MM.1S (cell line): Measurements from ENCODE around the gene PHYH.

Experiments
- DNase-seq: peaks from one replicate; pipeline ENCODE4 v3.0.0-alpha.2; 2015
- H2AFZ ChIP-seq: fragments of 300-600 bp; sonication (generic); 2 replicates; pipeline ENCODE4 v1.6.0; 2016; ENCODE audit warnings: antibody characterized with exemption, low read length
- H3F3A ChIP-seq: fragments of 300-600 bp; sonication (generic); 2 replicates; pipeline ENCODE4 v1.6.1; 2016; ENCODE audit warnings: mild to moderate bottlenecking, antibody characterized with exemption, low read length, moderate library complexity, mixed read lengths; ENCODE audit not compliant: insufficient read depth
- H3K27ac ChIP-seq: fragments of 300-600 bp; sonication (generic); 2 replicates; pipeline ENCODE4 v1.5.1; 2016; ENCODE audit warnings: mild to moderate bottlenecking, low read length
- H3K27me3 ChIP-seq: fragments of 300-600 bp; sonication (generic); replicated peaks from 2 replicates; pipeline ENCODE4 v1.6.0; 2016; ENCODE audit warnings: low read length; ENCODE audit not compliant: insufficient read depth
- H3K36me3 ChIP-seq: fragments of 300-600 bp; sonication (generic); replicated peaks from 2 replicates; pipeline ENCODE4 v1.6.1; 2016; ENCODE audit warnings: mild to moderate bottlenecking, low read length, mixed read lengths; ENCODE audit not compliant: insufficient read depth
- H3K4me1 ChIP-seq: fragments of 300-600 bp; sonication (generic); 2 replicates; pipeline ENCODE4 v1.6.1; 2016; ENCODE audit warnings: low read length, mixed read lengths
- H3K4me2 ChIP-seq: fragments of 300-600 bp; sonication (generic); 2 replicates; pipeline ENCODE4 v1.6.0; 2016; ENCODE audit warnings: low read depth, low read length
- H3K4me3 ChIP-seq: fragments of 300-600 bp; sonication (generic); 2 replicates; pipeline ENCODE4 v1.5.1; 2016; ENCODE audit warnings: low read length, mixed read lengths
- H3K79me2 ChIP-seq: fragments of 300-600 bp; sonication (generic); 2 replicates; pipeline ENCODE4 v1.6.1; 2016; ENCODE audit warnings: mixed run types, low read length, mixed read lengths
- H3K9ac ChIP-seq: fragments of 300-600 bp; sonication (generic); 2 replicates; pipeline ENCODE4 v1.6.1; 2016; ENCODE audit warnings: low read length, mixed read lengths
- H3K9me2 ChIP-seq: fragments of 300-600 bp; sonication (generic); replicated peaks from 2 replicates; pipeline ENCODE4 v1.6.1; 2016; ENCODE audit warnings: mild to moderate bottlenecking, low read length, mixed read lengths; ENCODE audit not compliant: insufficient read depth
- H3K9me3 ChIP-seq: fragments of 300-600 bp; sonication (generic); replicated peaks from 2 replicates; pipeline ENCODE4 v1.6.1; 2016; ENCODE audit warnings: mild to moderate bottlenecking, low read length, mixed read lengths; ENCODE audit not compliant: insufficient read depth
- H4K20me1 ChIP-seq: fragments of 300-600 bp; sonication (generic); 2 replicates; pipeline ENCODE4 v1.6.1; 2016; ENCODE audit warnings: mild to moderate bottlenecking, low read length, moderate library complexity, mixed read lengths; ENCODE audit not compliant: insufficient read depth
- EZH2 ChIP-seq: fragments of 300-600 bp; sonication (generic); optimal IDR thresholded peaks from 2 replicates; pipeline ENCODE3; 2017; ENCODE audit warnings: low read depth, mild to moderate bottlenecking, antibody characterized with exemption, low read length, mixed read lengths
- EZH2phosphoT487 ChIP-seq: fragments of 300-600 bp; sonication (generic); IDR thresholded peaks from 2 replicates; pipeline ENCODE4 v1.6.1; 2018; ENCODE audit warnings: antibody characterized with exemption, low read length
- TF ChIP-seq, protein P1 (sequence below): fragments of 300-600 bp; sonication (generic); IDR thresholded peaks from 2 replicates; pipeline ENCODE4 v1.5.1; 2016; ENCODE audit warnings: antibody characterized with exemption, low read length, mixed read lengths

PHYH gene

DNA sequence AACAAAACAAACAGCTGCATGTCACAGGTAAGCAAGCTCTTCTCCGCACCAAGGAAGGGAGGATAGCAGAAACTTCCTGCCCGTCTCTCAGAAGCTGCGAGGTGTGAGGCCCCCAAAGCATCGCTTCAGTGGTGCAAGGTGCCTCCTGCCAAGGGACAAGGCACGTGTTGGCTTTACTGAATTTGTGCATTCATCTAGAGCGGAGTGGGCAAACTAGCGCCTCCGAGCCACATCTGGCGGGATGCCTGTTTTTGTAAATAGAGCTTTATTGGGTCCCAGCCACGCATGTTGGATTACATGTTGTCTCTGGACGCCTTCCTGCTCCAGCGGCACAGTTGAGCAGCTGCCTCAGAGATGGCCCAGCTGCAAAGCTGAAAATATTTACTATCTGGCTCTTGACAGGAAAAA is 27.7 kb downstream of the PHYH start:
- Histone ChIP-seq H2AFZ (peak overlapping the region; percentile 70), H3K9ac (peak overlapping the region; percentile 62)
- DNase-seq, result peak; percentile 76

GRCh38 chr10:13271552-13272163 is 28.2 kb downstream of the PHYH start:
- Histone ChIP-seq H2AFZ (peak overlapping the region; percentile 72), H3K9me2 (no peaks in the 10 kb centered on the region), H3K4me3 (peak overlapping the region; percentile 38), H3K27ac (peak overlapping the region; percentile 87), H3K79me2 (no peaks in the 10 kb centered on the region), H3K9me3 (no peaks in the 10 kb centered on the region), H4K20me1 (no peaks in the 10 kb centered on the region), H3K4me1 (peaks cover 30% of the 10 kb centered on the region), H3K9ac (peak overlapping the region; percentile 62), H3K27me3 (no peaks in the 10 kb centered on the region), H3K4me2 (peak overlapping the region; percentile 65), H3F3A (peaks cover 28% of the 10 kb centered on the region), H3K36me3 (no peaks in the 10 kb centered on the region)
- TF ChIP-seq EZH2phosphoT487, result no peak
- TF ChIP-seq, protein P1, sequence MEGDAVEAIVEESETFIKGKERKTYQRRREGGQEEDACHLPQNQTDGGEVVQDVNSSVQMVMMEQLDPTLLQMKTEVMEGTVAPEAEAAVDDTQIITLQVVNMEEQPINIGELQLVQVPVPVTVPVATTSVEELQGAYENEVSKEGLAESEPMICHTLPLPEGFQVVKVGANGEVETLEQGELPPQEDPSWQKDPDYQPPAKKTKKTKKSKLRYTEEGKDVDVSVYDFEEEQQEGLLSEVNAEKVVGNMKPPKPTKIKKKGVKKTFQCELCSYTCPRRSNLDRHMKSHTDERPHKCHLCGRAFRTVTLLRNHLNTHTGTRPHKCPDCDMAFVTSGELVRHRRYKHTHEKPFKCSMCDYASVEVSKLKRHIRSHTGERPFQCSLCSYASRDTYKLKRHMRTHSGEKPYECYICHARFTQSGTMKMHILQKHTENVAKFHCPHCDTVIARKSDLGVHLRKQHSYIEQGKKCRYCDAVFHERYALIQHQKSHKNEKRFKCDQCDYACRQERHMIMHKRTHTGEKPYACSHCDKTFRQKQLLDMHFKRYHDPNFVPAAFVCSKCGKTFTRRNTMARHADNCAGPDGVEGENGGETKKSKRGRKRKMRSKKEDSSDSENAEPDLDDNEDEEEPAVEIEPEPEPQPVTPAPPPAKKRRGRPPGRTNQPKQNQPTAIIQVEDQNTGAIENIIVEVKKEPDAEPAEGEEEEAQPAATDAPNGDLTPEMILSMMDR, result peak; percentile 81
- peak; percentile 92 for DNase-seq

More for the DNA sequence above, 27.7 kb downstream of the PHYH start:
- Histone ChIP-seq H3K27me3 (no peaks in the 10 kb centered on the region), H3K36me3 (no peaks in the 10 kb centered on the region), H4K20me1 (no peaks in the 10 kb centered on the region), H3K9me3 (no peaks in the 10 kb centered on the region), H3K4me2 (peak overlapping the region; percentile 65), H3K27ac (peak overlapping the region; percentile 87), H3F3A (peaks cover 28% of the 10 kb centered on the region), H3K4me1 (peaks cover 30% of the 10 kb centered on the region), H3K9me2 (no peaks in the 10 kb centered on the region), H3K4me3 (peak overlapping the region; percentile 38), H3K79me2 (no peaks in the 10 kb centered on the region)
- TF ChIP-seq, protein P1, result peak; percentile 7; the same call in 1 of the 2 replicates
- TF ChIP-seq EZH2 (no peak), EZH2phosphoT487 (no peak)

- H3K9me2 ChIP-seq, result no peaks in the 10 kb centered on the region
- peak overlapping the region; percentile 72 for H2AFZ ChIP-seq
- H3K4me3 ChIP-seq, result peak overlapping the region; percentile 38
- H3K9ac ChIP-seq, result peak overlapping the region; percentile 62
- no peaks in the 10 kb centered on the region for H4K20me1 ChIP-seq
- no peaks in the 10 kb centered on the region for H3K36me3 ChIP-seq
- no peaks in the 10 kb centered on the region for H3K9me3 ChIP-seq
- H3K4me2 ChIP-seq, result peak overlapping the region; percentile 65
- no peak for TF ChIP-seq EZH2phosphoT487
- TF ChIP-seq EZH2, result no peak
- TF ChIP-seq, protein P1, result no peak
- no peaks in the 10 kb centered on the region for H3K79me2 ChIP-seq
- no peak for DNase-seq
- H3F3A ChIP-seq, result peaks cover 28% of the 10 kb centered on the region
- H3K27me3 ChIP-seq, result no peaks in the 10 kb centered on the region
- peak overlapping the region; percentile 87 for H3K27ac ChIP-seq
- H3K4me1 ChIP-seq, result peaks cover 30% of the 10 kb centered on the region
These were observed 28.9 kb downstream of the PHYH start for GRCh38 chr10:13270877-13271551.
